ENCODE results near the gene TAS2R39. TPM values are rescaled to one million over a fixed set of nuclear protein-coding genes. Genes with fewer than 3 reads are reported as not detected.
"Not testable (repeated sequence)": the region's sequence is repeated elsewhere in the genome, so short reads cannot be mapped to it uniquely, and the experiment has no call there.

TAS2R39 gene
- not detected for total RNA-seq
- total RNA-seq (2013), result not detected
- 0 reads per million in 29 experiments for total RNA-seq

GRCh38 chr7:143183024-143183423 is at the start of gene TAS2R39:
Gene TAS2R39 (plus strand): TSS chr7:143183419. CDS start chr7:143183419, 0 bp downstream.
- Mint-ChIP-seq H3K36me3 (no peaks in the 10 kb centered on the region), H3K9me3 (peaks cover 4 to 19% (median 5%) of the 10 kb centered on the region in 3 donors), H3K4me1 (no peaks in the 10 kb centered on the region), H3K27ac (no peak within 1 kb of the TSS), H3K27me3 (peaks cover 19 to 22% of the 10 kb centered on the region in 2 donors), H3K4me3 (no peak within 1 kb of the TSS)
- ATAC-seq (replicated peaks in 1 of 4) (no peak), DNase-seq (no peak)
- Histone ChIP-seq H3K36me3 (ENCODE audit: control insufficient read depth in 2 of 2, extremely low read depth in 1 of 2, insufficient read depth in 1 of 2, low read length in 1 of 2) (no peaks in the 10 kb centered on the region), H3K27ac (ENCODE audit: low read length) (no peak within 1 kb of the TSS), H3K4me3 (ENCODE audit: control insufficient read depth in 1 of 2, extremely low read depth in 1 of 2, low read length in 1 of 2) (no peak within 1 kb of the TSS), H3K9me3 (no peaks in the 10 kb centered on the region), H3K27me3 (replicated peaks in 1 of 2; ENCODE audit: control insufficient read depth in 2 of 2, extremely low read depth in 1 of 2, insufficient read depth in 2 of 2, low read length in 1 of 2) (no peaks in the 10 kb centered on the region), H3K4me1 (ENCODE audit: control insufficient read depth in 1 of 2, extremely low read depth in 1 of 2, insufficient read depth in 2 of 2, low read length in 2 of 2) (no peaks in the 10 kb centered on the region)
- POLR2A ChIA-PET, result no interaction called here
- CTCF ChIA-PET, result interaction anchor here in 1 of 2 donors (0.7 kb wide), 1 partner anchor 21 kb away, joined by 8 read pairs; no protein-coding TSS in a partner anchor
- WGBS (ENCODE audit: insufficient coverage), result no CpG with 5 or more reads among the region's 3 CpGs

- Mint-ChIP-seq H3K4me3 (no peak overlapping the region), H3K4me1 (no peaks in the 10 kb centered on the region), H3K27ac (no peak overlapping the region), H3K27me3 (peaks cover 19 to 20% of the 10 kb centered on the region in 2 donors), H3K9me3 (peaks cover 2 to 11% (median 9%) of the 10 kb centered on the region in 3 donors), H3K36me3 (no peaks in the 10 kb centered on the region)
- no peak for ATAC-seq (replicated peaks in 1 of 4)
- H3K9me3 ChIP-seq, result no peaks in the 10 kb centered on the region
- DNase-seq, result no peak
- no peak overlapping the region for H3K4me3 ChIP-seq (ENCODE audit: control insufficient read depth in 1 of 2, extremely low read depth in 1 of 2, low read length in 1 of 2)
- H3K4me1 ChIP-seq (ENCODE audit: control insufficient read depth in 1 of 2, extremely low read depth in 1 of 2, insufficient read depth in 2 of 2, low read length in 2 of 2), result no peaks in the 10 kb centered on the region
- peaks cover 0 to 2% of the 10 kb centered on the region in 2 experiments for H3K27me3 ChIP-seq (replicated peaks in 1 of 2; ENCODE audit: control insufficient read depth in 2 of 2, extremely low read depth in 1 of 2, insufficient read depth in 2 of 2, low read length in 1 of 2)
- H3K36me3 ChIP-seq (ENCODE audit: control insufficient read depth in 2 of 2, extremely low read depth in 1 of 2, insufficient read depth in 1 of 2, low read length in 1 of 2), result no peaks in the 10 kb centered on the region
- no peak overlapping the region for H3K27ac ChIP-seq (ENCODE audit: low read length)
- ChIA-PET CTCF (no interaction called here), POLR2A (no interaction called here)
Measured at GRCh38 chr7:143147070-143147469, 36.1 kb upstream of the TAS2R39 start.

- H3K27me3 ChIP-seq (replicated peaks in 1 of 2; ENCODE audit: control insufficient read depth in 2 of 2, extremely low read depth in 1 of 2, insufficient read depth in 2 of 2, low read length in 1 of 2), result no peaks in the 10 kb centered on the region
- H3K36me3 ChIP-seq (ENCODE audit: control insufficient read depth in 2 of 2, extremely low read depth in 1 of 2, insufficient read depth in 1 of 2, low read length in 1 of 2), result no peaks in the 10 kb centered on the region
- 66% methylated on average over 4 of the region's 4 CpGs for WGBS (ENCODE audit: insufficient coverage)
- peaks cover 2 to 11% (median 9%) of the 10 kb centered on the region in 3 donors for H3K9me3 Mint-ChIP-seq
- no peaks in the 10 kb centered on the region for H3K36me3 Mint-ChIP-seq
- no peaks in the 10 kb centered on the region for H3K4me1 Mint-ChIP-seq
- ATAC-seq (replicated peaks in 1 of 4) (no peak), DNase-seq (no peak)
- no peak overlapping the region for H3K27ac ChIP-seq (ENCODE audit: low read length)
- CTCF ChIA-PET, result no interaction called here
- no peak overlapping the region for H3K4me3 Mint-ChIP-seq
- POLR2A ChIA-PET, result no interaction called here
- H3K4me3 ChIP-seq (ENCODE audit: control insufficient read depth in 1 of 2, extremely low read depth in 1 of 2, low read length in 1 of 2), result no peak overlapping the region
- peaks cover 17 to 19% of the 10 kb centered on the region in 2 donors for H3K27me3 Mint-ChIP-seq
- H3K9me3 ChIP-seq, result no peaks in the 10 kb centered on the region
- no peak overlapping the region for H3K27ac Mint-ChIP-seq
- H3K4me1 ChIP-seq (ENCODE audit: control insufficient read depth in 1 of 2, extremely low read depth in 1 of 2, insufficient read depth in 2 of 2, low read length in 2 of 2), result no peaks in the 10 kb centered on the region
Measured at GRCh38 chr7:143148050-143148449, 35.2 kb upstream of the TAS2R39 start.

GRCh38 chr7:143148651-143149050 is 34.6 kb upstream of the TAS2R39 start:
- Mint-ChIP-seq H3K4me1 (no peaks in the 10 kb centered on the region), H3K27me3 (peaks cover 14 to 15% of the 10 kb centered on the region in 2 donors), H3K4me3 (no peak overlapping the region), H3K36me3 (no peaks in the 10 kb centered on the region), H3K9me3 (peaks cover 2 to 11% (median 9%) of the 10 kb centered on the region in 3 donors), H3K27ac (no peak overlapping the region)
- DNase-seq (no peak), ATAC-seq (replicated peaks in 1 of 4) (no peak)
- ChIA-PET POLR2A (no interaction called here), CTCF (no interaction called here)
- no peak overlapping the region for H3K27ac ChIP-seq (ENCODE audit: low read length)
- H3K9me3 ChIP-seq, result no peaks in the 10 kb centered on the region
- no peaks in the 10 kb centered on the region for H3K36me3 ChIP-seq (ENCODE audit: control insufficient read depth in 2 of 2, extremely low read depth in 1 of 2, insufficient read depth in 1 of 2, low read length in 1 of 2)
- no peaks in the 10 kb centered on the region for H3K4me1 ChIP-seq (ENCODE audit: control insufficient read depth in 1 of 2, extremely low read depth in 1 of 2, insufficient read depth in 2 of 2, low read length in 2 of 2)
- no peak overlapping the region for H3K4me3 ChIP-seq (ENCODE audit: control insufficient read depth in 1 of 2, extremely low read depth in 1 of 2, low read length in 1 of 2)
- no peaks in the 10 kb centered on the region for H3K27me3 ChIP-seq (replicated peaks in 1 of 2; ENCODE audit: control insufficient read depth in 2 of 2, extremely low read depth in 1 of 2, insufficient read depth in 2 of 2, low read length in 1 of 2)

GRCh38 chr7:143150696-143151095 is 32.5 kb upstream of the TAS2R39 start:
- H3K36me3 Mint-ChIP-seq; H3K9me3 ChIP-seq; H3K27ac Mint-ChIP-seq; ATAC-seq (replicated peaks in 1 of 4); POLR2A ChIA-PET; DNase-seq; H3K4me3 ChIP-seq (ENCODE audit: control insufficient read depth in 1 of 2, extremely low read depth in 1 of 2, low read length in 1 of 2); H3K27me3 ChIP-seq (replicated peaks in 1 of 2; ENCODE audit: control insufficient read depth in 2 of 2, extremely low read depth in 1 of 2, insufficient read depth in 2 of 2, low read length in 1 of 2); H3K27ac ChIP-seq (ENCODE audit: low read length); H3K4me3 Mint-ChIP-seq; H3K4me1 Mint-ChIP-seq; H3K4me1 ChIP-seq (ENCODE audit: control insufficient read depth in 1 of 2, extremely low read depth in 1 of 2, insufficient read depth in 2 of 2, low read length in 2 of 2); H3K36me3 ChIP-seq (ENCODE audit: control insufficient read depth in 2 of 2, extremely low read depth in 1 of 2, insufficient read depth in 1 of 2, low read length in 1 of 2): not testable (repeated sequence)
- no CpG with 5 or more reads among the region's 6 CpGs for WGBS (ENCODE audit: insufficient coverage)
- peaks cover 2 to 11% (median 9%) of the 10 kb centered on the region in 3 donors for H3K9me3 Mint-ChIP-seq
- peaks cover 10 to 14% of the 10 kb centered on the region in 2 donors for H3K27me3 Mint-ChIP-seq
- CTCF ChIA-PET, result interaction anchor here in 1 of 2 donors (0.8 kb wide), 1 partner anchor 33 kb away, joined by 7 read pairs; no protein-coding TSS in a partner anchor

- H3K27me3 Mint-ChIP-seq; H3K27ac ChIP-seq (ENCODE audit: low read length); CTCF ChIA-PET; H3K27me3 ChIP-seq (replicated peaks in 1 of 2; ENCODE audit: control insufficient read depth in 2 of 2, extremely low read depth in 1 of 2, insufficient read depth in 2 of 2, low read length in 1 of 2); ATAC-seq (replicated peaks in 1 of 4); H3K9me3 ChIP-seq; H3K36me3 Mint-ChIP-seq; H3K36me3 ChIP-seq (ENCODE audit: control insufficient read depth in 2 of 2, extremely low read depth in 1 of 2, insufficient read depth in 1 of 2, low read length in 1 of 2); H3K4me1 Mint-ChIP-seq; H3K4me3 ChIP-seq (ENCODE audit: control insufficient read depth in 1 of 2, extremely low read depth in 1 of 2, low read length in 1 of 2); H3K4me1 ChIP-seq (ENCODE audit: control insufficient read depth in 1 of 2, extremely low read depth in 1 of 2, insufficient read depth in 2 of 2, low read length in 2 of 2); H3K9me3 Mint-ChIP-seq; H3K4me3 Mint-ChIP-seq; POLR2A ChIA-PET; DNase-seq: not testable (repeated sequence)
- no CpG with 5 or more reads among the region's 3 CpGs for WGBS (ENCODE audit: insufficient coverage)
- peak overlapping the region in 1 of 2 donors; percentile 8 for H3K27ac Mint-ChIP-seq
Measured at GRCh38 chr7:143158617-143159016, 24.6 kb upstream of the TAS2R39 start.

GRCh38 chr7:143171697-143172096 is 11.5 kb upstream of the TAS2R39 start:
- no peak for ATAC-seq (replicated peaks in 1 of 4)
- H3K27ac ChIP-seq (ENCODE audit: low read length), result no peak overlapping the region
- H3K4me3 Mint-ChIP-seq, result no peak overlapping the region

More at GRCh38 chr7:143171697-143172096, 11.5 kb upstream of the TAS2R39 start:
- peaks cover 2 to 8% (median 3%) of the 10 kb centered on the region in 3 donors for H3K9me3 Mint-ChIP-seq
- ChIA-PET POLR2A (interaction anchor here in 1 of 2 donors (0.7 kb wide), 1 partner anchor 123 kb away, joined by 3 read pairs; no protein-coding TSS in a partner anchor), CTCF (interaction anchor here in 1 of 2 donors (0.6 to 1.1 kb wide), 2 partner anchors 128 to 252 kb away, joined by 3 to 4 read pairs; no protein-coding TSS in a partner anchor)
- peaks cover 13 to 23% of the 10 kb centered on the region in 2 donors for H3K27me3 Mint-ChIP-seq
- Histone ChIP-seq H3K4me1 (ENCODE audit: control insufficient read depth in 1 of 2, extremely low read depth in 1 of 2, insufficient read depth in 2 of 2, low read length in 2 of 2) (no peaks in the 10 kb centered on the region), H3K27me3 (replicated peaks in 1 of 2; ENCODE audit: control insufficient read depth in 2 of 2, extremely low read depth in 1 of 2, insufficient read depth in 2 of 2, low read length in 1 of 2) (peaks cover 0 to 12% of the 10 kb centered on the region in 2 experiments), H3K36me3 (ENCODE audit: control insufficient read depth in 2 of 2, extremely low read depth in 1 of 2, insufficient read depth in 1 of 2, low read length in 1 of 2) (no peaks in the 10 kb centered on the region), H3K9me3 (no peaks in the 10 kb centered on the region), H3K4me3 (ENCODE audit: control insufficient read depth in 1 of 2, extremely low read depth in 1 of 2, low read length in 1 of 2) (no peak overlapping the region)
- no peak for DNase-seq
- peaks cover under 1% of the 10 kb centered on the region for H3K36me3 Mint-ChIP-seq
- no peak overlapping the region for H3K27ac Mint-ChIP-seq
- H3K4me1 Mint-ChIP-seq, result no peaks in the 10 kb centered on the region
